ENCODE data around the gene BHLHA15. TPM values are rescaled to one million over a fixed set of nuclear protein-coding genes. Genes with fewer than 3 reads are reported as not detected.

BHLHA15 gene
- polyA plus RNA-seq, 1 donor (not counting 4 experiments of a cell fraction or from before 2014, with no cell fraction given): not detected

DNA sequence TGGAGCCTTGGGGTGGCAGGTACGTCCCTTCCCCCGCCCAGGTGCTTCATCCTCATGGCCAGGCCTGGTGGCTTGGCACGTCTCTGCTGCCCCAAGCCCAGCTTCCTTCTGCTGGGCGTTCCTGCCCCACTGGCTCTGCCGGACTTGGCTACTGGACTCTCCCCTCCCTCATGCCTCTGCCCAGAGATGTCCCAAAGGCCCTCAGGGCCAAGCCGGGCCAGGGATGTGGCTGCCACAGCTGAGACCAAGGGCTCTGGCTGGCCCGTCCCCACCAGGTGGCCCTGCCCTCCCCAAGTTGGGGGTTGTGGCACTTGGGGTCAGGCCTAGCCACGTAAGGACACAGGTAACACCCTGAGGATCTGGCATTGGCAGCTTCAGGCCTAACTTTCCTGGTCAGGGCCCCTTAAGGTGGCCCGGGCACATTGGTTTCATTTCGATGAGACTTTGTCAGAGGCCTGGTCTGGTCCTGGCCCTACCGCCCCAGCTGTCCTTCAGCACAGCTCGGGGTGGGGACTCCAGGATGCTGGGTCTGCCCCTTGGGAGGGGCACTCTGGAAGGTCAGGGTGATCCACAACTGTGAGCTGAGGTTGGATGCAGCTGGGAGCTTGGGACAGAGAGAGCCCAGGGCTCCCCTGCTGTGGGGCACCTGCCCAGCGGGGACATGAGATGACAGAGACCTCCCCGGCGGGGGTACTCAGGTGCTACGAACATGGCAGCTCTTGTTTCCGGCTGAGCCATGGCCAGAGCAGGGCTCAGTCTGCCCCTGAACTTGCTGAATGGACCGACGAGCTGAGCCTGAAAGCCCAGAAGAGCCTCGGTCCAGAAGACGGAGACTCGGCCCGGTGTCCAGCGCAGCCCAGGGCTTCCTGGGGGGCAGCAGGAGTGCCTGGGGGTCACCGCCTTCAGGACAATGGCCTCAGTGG, 2.9 kb downstream of the BHLHA15 start:
- TF ChIP-seq, protein P1, sequence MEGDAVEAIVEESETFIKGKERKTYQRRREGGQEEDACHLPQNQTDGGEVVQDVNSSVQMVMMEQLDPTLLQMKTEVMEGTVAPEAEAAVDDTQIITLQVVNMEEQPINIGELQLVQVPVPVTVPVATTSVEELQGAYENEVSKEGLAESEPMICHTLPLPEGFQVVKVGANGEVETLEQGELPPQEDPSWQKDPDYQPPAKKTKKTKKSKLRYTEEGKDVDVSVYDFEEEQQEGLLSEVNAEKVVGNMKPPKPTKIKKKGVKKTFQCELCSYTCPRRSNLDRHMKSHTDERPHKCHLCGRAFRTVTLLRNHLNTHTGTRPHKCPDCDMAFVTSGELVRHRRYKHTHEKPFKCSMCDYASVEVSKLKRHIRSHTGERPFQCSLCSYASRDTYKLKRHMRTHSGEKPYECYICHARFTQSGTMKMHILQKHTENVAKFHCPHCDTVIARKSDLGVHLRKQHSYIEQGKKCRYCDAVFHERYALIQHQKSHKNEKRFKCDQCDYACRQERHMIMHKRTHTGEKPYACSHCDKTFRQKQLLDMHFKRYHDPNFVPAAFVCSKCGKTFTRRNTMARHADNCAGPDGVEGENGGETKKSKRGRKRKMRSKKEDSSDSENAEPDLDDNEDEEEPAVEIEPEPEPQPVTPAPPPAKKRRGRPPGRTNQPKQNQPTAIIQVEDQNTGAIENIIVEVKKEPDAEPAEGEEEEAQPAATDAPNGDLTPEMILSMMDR (optimal IDR thresholded peaks at IDR 0.05 in 1 of 3, IDR thresholded peaks at IDR 0.05 in 1 of 3, conservative IDR thresholded peaks at IDR 0.05 in 1 of 3; ENCODE audit: extremely low read depth in 1 of 3, insufficient read depth in 2 of 3, low read length in 3 of 3): no peak
- no peak for TF ChIP-seq EZH2 (IDR thresholded peaks at IDR 0.05; ENCODE audit: low read length)
- DNase-seq (ENCODE audit: low read depth, low spot score) (no peak), FAIRE-seq (no peak)

DNA sequence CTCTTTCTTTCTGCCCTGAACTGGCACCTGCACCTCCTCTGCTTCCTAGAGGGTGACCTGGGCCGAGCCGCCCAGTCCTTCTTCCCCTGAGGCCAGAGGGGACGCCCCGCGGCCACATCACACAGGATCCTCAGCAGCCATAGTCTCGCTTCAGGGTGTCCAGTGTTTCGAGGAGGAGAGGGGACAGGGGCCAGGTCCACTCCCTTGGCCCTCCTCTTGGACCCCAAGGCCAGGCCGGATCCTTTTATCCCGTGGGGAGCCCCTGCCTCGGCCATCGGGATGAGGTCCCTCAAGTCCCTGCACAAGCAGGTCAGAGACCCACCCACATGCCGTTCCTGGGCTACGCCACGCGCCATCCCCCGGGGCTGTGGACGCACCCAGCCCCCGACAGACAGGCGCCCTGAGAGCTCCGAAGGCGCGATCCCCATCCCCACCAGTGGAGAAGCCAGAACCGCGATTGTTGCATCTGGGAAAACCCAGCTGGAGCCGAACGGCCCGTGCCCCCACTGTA, 3.6 kb downstream of the BHLHA15 start:
- no peaks in the 10 kb centered on the region for H3K4me1 ChIP-seq (ENCODE audit: control insufficient read depth, extremely low read depth, insufficient read depth, low read length)
- H3K9me1 ChIP-seq (ENCODE audit: control insufficient read depth, extremely low read depth, insufficient read depth, low read length): no peaks in the 10 kb centered on the region
- no peak overlapping the region for H3K4me2 ChIP-seq (ENCODE audit: control insufficient read depth, extremely low read depth, insufficient read depth, low read depth, low read length)
- H3K27ac ChIP-seq (ENCODE audit: control insufficient read depth, insufficient read depth, low read length): no peak overlapping the region
- DNase-seq (ENCODE audit: low read depth, low spot score): no peak
- H4K20me1 ChIP-seq (ENCODE audit: control insufficient read depth, extremely low read depth, insufficient read depth, low read length): no peaks in the 10 kb centered on the region
- no peaks in the 10 kb centered on the region for H3K9me3 ChIP-seq (ENCODE audit: control insufficient read depth, low read depth, low read length)
- TF ChIP-seq, protein P1 (optimal IDR thresholded peaks at IDR 0.05 in 1 of 3, IDR thresholded peaks at IDR 0.05 in 1 of 3, conservative IDR thresholded peaks at IDR 0.05 in 1 of 3; ENCODE audit: extremely low read depth in 1 of 3, insufficient read depth in 2 of 3, low read length in 3 of 3): no peak
- TF ChIP-seq EZH2 (IDR thresholded peaks at IDR 0.05; ENCODE audit: low read length): no peak
- no peaks in the 10 kb centered on the region for H3K27me3 ChIP-seq (ENCODE audit: control insufficient read depth, extremely low read depth, insufficient read depth, low read length)
- H3K4me3 ChIP-seq (ENCODE audit: control insufficient read depth in 2 of 3, extremely low read depth in 1 of 3, insufficient read depth in 2 of 3, low read depth in 1 of 3, low read length in 3 of 3): no peak overlapping the region
- H3K36me3 ChIP-seq (ENCODE audit: control insufficient read depth in 2 of 2, extremely low read depth in 1 of 2, insufficient read depth in 2 of 2, low read length in 2 of 2): peaks cover 0 to 2% of the 10 kb centered on the region in 2 experiments
- dilution Hi-C loops (cut with MboI; ENCODE audit: extremely low pct_ligation_motif_present, low sequenced_read_pairs): no loop called here
- no peak for FAIRE-seq
- no peak overlapping the region for H2AFZ ChIP-seq (ENCODE audit: control insufficient read depth, low read length)
- no peak overlapping the region for H3K9ac ChIP-seq (ENCODE audit: control insufficient read depth, extremely low read depth, insufficient read depth, low read length)
- no peaks in the 10 kb centered on the region for H3K79me2 ChIP-seq (ENCODE audit: control insufficient read depth, insufficient read depth, low read length)

More for the DNA sequence above, 2.9 kb downstream of the BHLHA15 start:
- dilution Hi-C loops (cut with MboI; ENCODE audit: extremely low pct_ligation_motif_present, low sequenced_read_pairs): no loop called here
- Histone ChIP-seq H3K36me3 (ENCODE audit: control insufficient read depth in 2 of 2, extremely low read depth in 1 of 2, insufficient read depth in 2 of 2, low read length in 2 of 2) (peaks cover 0 to 2% of the 10 kb centered on the region in 2 experiments), H3K4me3 (ENCODE audit: control insufficient read depth in 2 of 3, extremely low read depth in 1 of 3, insufficient read depth in 2 of 3, low read depth in 1 of 3, low read length in 3 of 3) (no peak overlapping the region), H4K20me1 (ENCODE audit: control insufficient read depth, extremely low read depth, insufficient read depth, low read length) (no peaks in the 10 kb centered on the region), H2AFZ (ENCODE audit: control insufficient read depth, low read length) (no peak overlapping the region), H3K27me3 (ENCODE audit: control insufficient read depth, extremely low read depth, insufficient read depth, low read length) (no peaks in the 10 kb centered on the region), H3K9ac (ENCODE audit: control insufficient read depth, extremely low read depth, insufficient read depth, low read length) (no peak overlapping the region), H3K9me3 (ENCODE audit: control insufficient read depth, low read depth, low read length) (no peaks in the 10 kb centered on the region), H3K79me2 (ENCODE audit: control insufficient read depth, insufficient read depth, low read length) (no peaks in the 10 kb centered on the region), H3K4me1 (ENCODE audit: control insufficient read depth, extremely low read depth, insufficient read depth, low read length) (no peaks in the 10 kb centered on the region), H3K4me2 (ENCODE audit: control insufficient read depth, extremely low read depth, insufficient read depth, low read depth, low read length) (no peak overlapping the region), H3K27ac (ENCODE audit: control insufficient read depth, insufficient read depth, low read length) (no peak overlapping the region), H3K9me1 (ENCODE audit: control insufficient read depth, extremely low read depth, insufficient read depth, low read length) (no peaks in the 10 kb centered on the region)
